ENCODE measurements around the gene GALNT2.

The GALNT2 gene

GRCh38 chr1:230117694-230118093 lies 50.7 kb downstream of the GALNT2 start:
- DNase-seq: no peak

GRCh38 chr1:230119340-230119739 lies 52.3 kb downstream of the GALNT2 start:
- DNase-seq: no peak

- no peak for DNase-seq
Measured at GRCh38 chr1:230120289-230120920, 53.4 kb downstream of the GALNT2 start.

- no peak for DNase-seq
Measured at GRCh38 chr1:230120921-230121381, 53.9 kb downstream of the GALNT2 start.

GRCh38 chr1:230121950-230122349 lies 54.9 kb downstream of the GALNT2 start:
- DNase-seq: no peak

- no peak for DNase-seq
Measured at GRCh38 chr1:230122366-230123279, 55.6 kb downstream of the GALNT2 start.

GRCh38 chr1:230123280-230124185 lies 56.5 kb downstream of the GALNT2 start:
- DNase-seq: no peak

- no peak for DNase-seq
Measured at GRCh38 chr1:230124186-230125128, 57.4 kb downstream of the GALNT2 start.

- DNase-seq: no peak
Measured at GRCh38 chr1:230125141-230125540, 58.1 kb downstream of the GALNT2 start.

- DNase-seq: no peak
Measured at GRCh38 chr1:230125640-230126528, 58.8 kb downstream of the GALNT2 start.

GRCh38 chr1:230126529-230127104 lies 59.6 kb downstream of the GALNT2 start:
- DNase-seq: no peak

GRCh38 chr1:230127105-230128054 lies 60.3 kb downstream of the GALNT2 start:
- DNase-seq: no peak

GRCh38 chr1:230128569-230129285 lies 61.7 kb downstream of the GALNT2 start:
- no peak for DNase-seq

GRCh38 chr1:230129341-230129740 lies 62.3 kb downstream of the GALNT2 start:
- DNase-seq: no peak

- DNase-seq: no peak
Measured at GRCh38 chr1:230130172-230130944, 63.3 kb downstream of the GALNT2 start.

GRCh38 chr1:230131457-230131856 lies 64.4 kb downstream of the GALNT2 start:
- DNase-seq: no peak

- DNase-seq: no peak
Measured at GRCh38 chr1:230132758-230133157, 65.7 kb downstream of the GALNT2 start.

GRCh38 chr1:230135726-230136125 lies 68.7 kb downstream of the GALNT2 start:
- no peak for DNase-seq
